ACC112 (cell line): ENCODE data around the gene PIR.

Experiments
- H2AFZ ChIP-seq: fragments of 200-600 bp; sonication (generic); one replicate; pipeline ENCODE4 v1.6.0; 2017; ENCODE audit warnings: antibody characterized with exemption, low read length; ENCODE audit not compliant: unreplicated experiment
- H3K27ac ChIP-seq: fragments of 200-600 bp; sonication (generic); 2 replicates; pipeline ENCODE4 v1.5.1; 2014; ENCODE audit warnings: low read depth, mild to moderate bottlenecking, antibody characterized with exemption, low read length, moderate library complexity
- H3K27me3 ChIP-seq: fragments of 200-600 bp; sonication (generic); 2 replicates; pipeline ENCODE4 v1.6.1; 2014; ENCODE audit warnings: mild to moderate bottlenecking, antibody characterized with exemption, low read length, moderate library complexity, mixed read lengths; ENCODE audit not compliant: insufficient read depth
- H3K36me3 ChIP-seq: fragments of 200-600 bp; sonication (generic); 2 replicates; pipeline ENCODE4 v1.6.1; 2016; ENCODE audit warnings: mild to moderate bottlenecking, antibody characterized with exemption, low read length, moderate library complexity, mixed read lengths; ENCODE audit not compliant: insufficient read depth
- H3K4me1 ChIP-seq: fragments of 200-600 bp; sonication (generic); one replicate; pipeline ENCODE4 v1.6.1; 2016; ENCODE audit warnings: low read length, mixed read lengths; ENCODE audit not compliant: insufficient read depth, unreplicated experiment, control insufficient read depth
- H3K4me3 ChIP-seq: fragments of 200-600 bp; sonication (generic); 2 replicates; pipeline ENCODE4 v1.5.1; 2014; ENCODE audit warnings: mild to moderate bottlenecking, low read depth, low read length
- H3K79me2 ChIP-seq: fragments of 200-600 bp; sonication (generic); one replicate; pipeline ENCODE4 v1.6.0; 2016; ENCODE audit warnings: low read length; ENCODE audit not compliant: control insufficient read depth, unreplicated experiment, insufficient read depth

PIR gene

DNA sequence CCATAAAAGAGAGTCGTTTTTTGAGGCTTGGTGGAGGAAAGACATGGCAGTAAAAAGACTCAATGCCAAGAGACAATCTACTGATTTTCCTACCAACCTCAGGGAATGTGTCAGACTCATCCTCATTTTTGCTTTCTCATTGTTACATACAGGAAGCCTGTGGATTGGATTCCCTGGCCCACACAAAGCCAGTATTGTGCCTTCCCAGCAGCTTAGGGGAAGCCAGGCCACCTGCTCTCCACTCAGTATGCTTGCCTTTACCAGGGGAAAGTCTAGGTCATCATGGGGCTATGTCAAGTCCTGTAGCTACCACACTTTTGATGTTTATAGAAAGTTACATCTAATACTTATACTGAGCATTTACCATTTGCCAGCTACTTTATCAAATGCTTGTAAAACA lies 18.4 kb upstream of the PIR start:
- Histone ChIP-seq H3K4me1 (no peaks in the 10 kb centered on the region), H3K27me3 (peaks cover 10% of the 10 kb centered on the region), H3K4me3 (no peak overlapping the region), H3K27ac (no peak overlapping the region), H3K36me3 (no peaks in the 10 kb centered on the region), H3K79me2 (no peaks in the 10 kb centered on the region), H2AFZ (no peak overlapping the region)

GRCh38 chrX:15509845-15510244 lies 16.7 kb upstream of the PIR start:
- H3K4me1 ChIP-seq = no peaks in the 10 kb centered on the region
- H3K27me3 ChIP-seq = peaks cover 13% of the 10 kb centered on the region
- H3K27ac ChIP-seq = no peak overlapping the region
- no peaks in the 10 kb centered on the region for H3K36me3 ChIP-seq
- H2AFZ ChIP-seq = no peak overlapping the region
- no peak overlapping the region for H3K4me3 ChIP-seq
- H3K79me2 ChIP-seq = no peaks in the 10 kb centered on the region

GRCh38 chrX:15507005-15507404 lies 13.9 kb upstream of the PIR start:
- H3K79me2 ChIP-seq = no peaks in the 10 kb centered on the region
- H3K4me3 ChIP-seq = no peak overlapping the region
- no peak overlapping the region for H3K27ac ChIP-seq
- H3K27me3 ChIP-seq = peaks cover 24% of the 10 kb centered on the region
- no peaks in the 10 kb centered on the region for H3K4me1 ChIP-seq
- no peak overlapping the region for H2AFZ ChIP-seq
- H3K36me3 ChIP-seq = no peaks in the 10 kb centered on the region

GRCh38 chrX:15505101-15505500 lies 12.0 kb upstream of the PIR start:
- Histone ChIP-seq H2AFZ (no peak overlapping the region), H3K79me2 (no peaks in the 10 kb centered on the region), H3K36me3 (no peaks in the 10 kb centered on the region), H3K4me1 (no peaks in the 10 kb centered on the region), H3K27ac (no peak overlapping the region), H3K4me3 (no peak overlapping the region), H3K27me3 (peaks cover 23% of the 10 kb centered on the region; the same call in 1 of the 2 replicates)

- Histone ChIP-seq H3K4me3 (no peak overlapping the region), H2AFZ (no peak overlapping the region), H3K79me2 (no peaks in the 10 kb centered on the region), H3K27ac (no peak overlapping the region), H3K4me1 (no peaks in the 10 kb centered on the region), H3K27me3 (peaks cover 23% of the 10 kb centered on the region; the same call in 1 of the 2 replicates), H3K36me3 (no peaks in the 10 kb centered on the region)
Measured at GRCh38 chrX:15504661-15505060, 11.5 kb upstream of the PIR start.

- H3K79me2 ChIP-seq = no peaks in the 10 kb centered on the region
- H3K27me3 ChIP-seq = peaks cover 23% of the 10 kb centered on the region; the same call in 1 of the 2 replicates
- H3K27ac ChIP-seq = no peak overlapping the region
- H3K36me3 ChIP-seq = no peaks in the 10 kb centered on the region
- no peaks in the 10 kb centered on the region for H3K4me1 ChIP-seq
- no peak overlapping the region for H3K4me3 ChIP-seq
- no peak overlapping the region for H2AFZ ChIP-seq
Measured at GRCh38 chrX:15501506-15501905, 8.4 kb upstream of the PIR start.

GRCh38 chrX:15500497-15500966 lies 7.4 kb upstream of the PIR start, which contains the start of gene BMX:
Gene BMX, plus strand, starts transcription at chrX:15500807. Its CDS starts 7,547 bp downstream, at chrX:15508354.
- Histone ChIP-seq H3K27ac (no peak within 1 kb of the TSS), H3K79me2 (no peaks in the 10 kb centered on the region), H3K4me3 (no peak within 1 kb of the TSS), H3K27me3 (peaks cover 23% of the 10 kb centered on the region; the same call in 1 of the 2 replicates), H3K4me1 (no peaks in the 10 kb centered on the region), H2AFZ (no peak within 1 kb of the TSS), H3K36me3 (no peaks in the 10 kb centered on the region)

DNA sequence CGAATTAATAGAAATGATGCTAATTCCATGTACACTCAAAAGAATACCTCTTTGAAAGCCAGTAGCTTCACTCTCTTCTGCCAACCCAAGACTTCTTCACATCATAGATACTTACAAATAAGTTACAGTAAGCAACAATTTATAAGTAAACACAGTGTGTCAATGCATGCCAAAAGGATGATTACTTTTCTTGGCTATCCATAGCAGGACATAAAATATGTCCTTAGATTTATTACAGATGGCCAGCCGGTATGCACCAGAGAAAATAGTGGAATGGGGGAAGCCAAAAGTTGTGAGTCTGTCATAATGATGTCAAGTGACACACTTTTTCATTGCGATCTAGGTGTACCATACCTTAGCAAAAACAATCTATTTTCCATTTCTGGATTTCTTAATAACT lies 6.8 kb upstream of the PIR start:
- H2AFZ ChIP-seq = no peak overlapping the region
- no peak overlapping the region for H3K4me3 ChIP-seq
- H3K4me1 ChIP-seq = no peaks in the 10 kb centered on the region
- H3K79me2 ChIP-seq = no peaks in the 10 kb centered on the region
- no peaks in the 10 kb centered on the region for H3K36me3 ChIP-seq
- H3K27me3 ChIP-seq = peaks cover 21% of the 10 kb centered on the region; the same call in 1 of the 2 replicates
- no peak overlapping the region for H3K27ac ChIP-seq

DNA sequence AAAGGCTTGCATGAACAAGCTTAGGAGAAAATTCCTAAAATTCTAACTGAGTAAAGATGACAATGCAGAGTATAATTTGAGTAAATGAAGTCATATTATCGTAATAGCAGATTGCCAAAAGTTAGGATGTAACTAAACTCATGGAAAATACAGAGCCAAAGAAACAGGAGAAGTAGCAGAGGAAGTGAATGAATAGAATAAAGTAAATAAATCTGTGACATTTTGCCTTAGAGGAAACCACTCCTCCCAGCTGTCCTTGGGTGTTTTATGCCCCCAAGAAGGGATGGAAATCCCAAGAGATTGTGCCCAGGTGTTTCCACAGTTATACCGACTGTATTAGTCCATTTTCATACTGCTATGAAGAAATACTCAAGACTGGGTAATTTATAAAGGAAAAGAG lies 5.6 kb upstream of the PIR start:
- Histone ChIP-seq H3K27ac (no peak overlapping the region), H3K79me2 (no peaks in the 10 kb centered on the region), H3K27me3 (peaks cover 17% of the 10 kb centered on the region; the same call in 1 of the 2 replicates), H3K4me1 (no peaks in the 10 kb centered on the region), H3K4me3 (no peak overlapping the region), H2AFZ (no peak overlapping the region), H3K36me3 (no peaks in the 10 kb centered on the region)

DNA sequence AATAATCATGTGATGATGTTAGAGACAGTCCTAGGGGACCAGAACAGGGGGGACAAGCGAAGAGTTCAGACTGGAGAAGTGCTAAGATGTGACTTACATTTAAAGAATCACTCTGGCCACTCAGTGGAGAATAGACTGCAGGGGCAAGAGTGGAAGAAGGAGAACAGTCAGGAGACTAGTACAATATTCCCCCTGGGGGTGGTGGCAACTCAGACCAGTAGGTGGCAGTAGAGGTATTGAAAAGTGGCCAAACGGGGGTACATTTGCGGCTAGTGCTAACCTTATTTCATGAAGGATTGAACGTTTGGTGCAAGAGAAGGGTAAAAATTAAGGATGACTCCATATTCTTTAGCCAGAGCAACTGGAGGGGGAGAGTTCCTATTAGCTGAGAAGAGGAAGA lies 4.7 kb upstream of the PIR start:
- Histone ChIP-seq H3K36me3 (no peaks in the 10 kb centered on the region), H3K27ac (no peak overlapping the region), H3K4me1 (no peaks in the 10 kb centered on the region), H2AFZ (no peak overlapping the region), H3K27me3 (peaks cover 14% of the 10 kb centered on the region; the same call in 1 of the 2 replicates), H3K4me3 (no peak overlapping the region), H3K79me2 (no peaks in the 10 kb centered on the region)

DNA sequence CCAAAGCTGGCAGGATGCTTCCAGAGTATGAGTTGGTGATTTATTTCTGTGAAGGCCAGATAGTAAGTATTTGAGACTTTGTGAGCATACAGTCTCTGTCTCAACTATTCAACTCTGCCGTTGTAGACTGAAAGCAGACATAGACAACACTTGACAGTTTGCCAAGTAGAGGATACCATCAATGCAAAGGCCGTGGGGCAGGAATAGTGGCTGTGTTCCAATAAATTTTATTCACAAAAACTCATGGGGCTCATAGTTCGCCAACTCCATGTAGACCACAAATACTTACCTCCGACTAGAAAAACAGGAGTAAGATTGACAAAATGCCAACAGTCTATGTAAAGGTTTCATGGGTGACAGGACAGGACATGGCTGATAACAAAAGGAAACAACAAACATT lies 3.7 kb upstream of the PIR start:
- Histone ChIP-seq H3K4me3 (no peak overlapping the region), H3K27ac (no peak overlapping the region), H3K27me3 (peaks cover 4% of the 10 kb centered on the region; the same call in 1 of the 2 replicates), H3K79me2 (no peaks in the 10 kb centered on the region), H2AFZ (no peak overlapping the region), H3K36me3 (no peaks in the 10 kb centered on the region), H3K4me1 (peaks cover 7% of the 10 kb centered on the region)
